Measurements from ENCODE around the gene CYP26B1. TPM values are rescaled to one million over a fixed set of nuclear protein-coding genes. Genes with fewer than 3 reads are reported as not detected.

CYP26B1 gene
- total RNA-seq, 1 experiment from 2014 or later = 0.20 TPM

DNA sequence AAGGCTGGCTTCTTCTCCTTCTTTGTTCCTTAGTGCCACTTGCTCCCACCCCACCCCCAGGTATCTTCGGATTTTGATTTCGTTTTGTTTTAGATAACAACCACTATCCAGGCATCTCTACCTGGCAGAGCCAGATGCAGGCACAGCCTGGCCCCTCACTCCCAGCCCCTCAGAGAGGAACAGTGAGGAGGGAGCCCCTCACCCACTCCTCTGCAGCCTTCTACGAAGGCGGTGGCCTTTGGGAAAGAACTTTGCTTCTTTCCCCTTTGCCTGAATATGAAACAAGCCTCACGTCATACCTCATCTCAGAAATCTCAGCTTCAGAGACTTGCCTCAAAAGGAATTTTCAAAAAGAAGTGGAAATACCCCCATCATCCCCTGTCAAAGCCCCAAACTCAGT lies 6.3 kb upstream of the CYP26B1 start:
- Histone ChIP-seq H3K9ac (ENCODE audit: extremely low read depth, insufficient read length, low read length) (no peak overlapping the region), H3K18ac (ENCODE audit: insufficient read length, low read depth, low read length) (no peak overlapping the region), H2BK120ac (ENCODE audit: low read depth, low read length, poor library complexity, severe bottlenecking) (no peak overlapping the region), H2BK12ac (ENCODE audit: insufficient read length, low read depth, low read length) (no peak overlapping the region), H3K27me3 (ENCODE audit: insufficient read depth, low read length) (peaks cover 27% of the 10 kb centered on the region; the same call in 1 of the 2 replicates), H3K14ac (ENCODE audit: insufficient read depth, low read length) (no peak overlapping the region), H3K56ac (ENCODE audit: insufficient read length, low read depth, low read length) (no peak overlapping the region), H2BK15ac (ENCODE audit: low read depth, low read length) (no peak overlapping the region), H4K20me1 (ENCODE audit: control insufficient read depth, insufficient read depth, insufficient read length) (peaks cover 5% of the 10 kb centered on the region), H3K4ac (ENCODE audit: low read depth, low read length) (no peak overlapping the region), H3K79me1 (ENCODE audit: insufficient read depth, low read depth, low read length, poor library complexity, severe bottlenecking) (no peaks in the 10 kb centered on the region), H3K23ac (ENCODE audit: insufficient read length, low read depth, low read length) (no peak overlapping the region), H2AK5ac (ENCODE audit: insufficient read length, low read length) (no peak overlapping the region), H3K79me2 (ENCODE audit: insufficient read depth, low read length) (no peaks in the 10 kb centered on the region), H2BK20ac (ENCODE audit: low read depth, low read length, poor library complexity, severe bottlenecking) (no peak overlapping the region), H3K23me2 (ENCODE audit: insufficient read length, low read depth, low read length, poor library complexity, severe bottlenecking) (peaks cover 6% of the 10 kb centered on the region), H3K27ac (ENCODE audit: insufficient read length, low read depth, low read length) (no peak overlapping the region), H4K5ac (ENCODE audit: insufficient read length, low read depth, low read length) (no peak overlapping the region), H3K4me2 (ENCODE audit: insufficient read depth, insufficient read length, low read length) (no peak overlapping the region), H4K8ac (replicated peaks; ENCODE audit: insufficient read length, low read depth, low read length) (no peak overlapping the region), H2AFZ (ENCODE audit: low read length) (no peak overlapping the region), H4K91ac (ENCODE audit: insufficient read length, low read depth, low read length) (no peak overlapping the region), H3K9me3 (ENCODE audit: control insufficient read depth, low read depth, low read length) (no peaks in the 10 kb centered on the region), H3K4me1 (ENCODE audit: insufficient read depth, low read length) (no peaks in the 10 kb centered on the region), H2BK5ac (ENCODE audit: insufficient read length, low read length) (no peak overlapping the region), H3T11ph (ENCODE audit: low read length) (no peak overlapping the region)
- Mint-ChIP-seq H3K27me3 (ENCODE audit: low read depth) (peaks cover 72% of the 10 kb centered on the region), H3K9me3 (no peaks in the 10 kb centered on the region), H3K27ac (no peak overlapping the region), H3K36me3 (ENCODE audit: insufficient read depth in 1 of 3, low read depth in 3 of 3) (no peaks in the 10 kb centered on the region; a peak in 1 of 7 replicates), H3K4me3 (no peak overlapping the region), H3K4me1 (peaks cover 12 to 18% of the 10 kb centered on the region in 2 experiments)
- no CpG with 5 or more reads among the region's 5 CpGs for WGBS (ENCODE audit: extremely low coverage, insufficient read length, low lambda C conversion rate)
- no peak for DNase-seq
- TF ChIP-seq, protein P1, sequence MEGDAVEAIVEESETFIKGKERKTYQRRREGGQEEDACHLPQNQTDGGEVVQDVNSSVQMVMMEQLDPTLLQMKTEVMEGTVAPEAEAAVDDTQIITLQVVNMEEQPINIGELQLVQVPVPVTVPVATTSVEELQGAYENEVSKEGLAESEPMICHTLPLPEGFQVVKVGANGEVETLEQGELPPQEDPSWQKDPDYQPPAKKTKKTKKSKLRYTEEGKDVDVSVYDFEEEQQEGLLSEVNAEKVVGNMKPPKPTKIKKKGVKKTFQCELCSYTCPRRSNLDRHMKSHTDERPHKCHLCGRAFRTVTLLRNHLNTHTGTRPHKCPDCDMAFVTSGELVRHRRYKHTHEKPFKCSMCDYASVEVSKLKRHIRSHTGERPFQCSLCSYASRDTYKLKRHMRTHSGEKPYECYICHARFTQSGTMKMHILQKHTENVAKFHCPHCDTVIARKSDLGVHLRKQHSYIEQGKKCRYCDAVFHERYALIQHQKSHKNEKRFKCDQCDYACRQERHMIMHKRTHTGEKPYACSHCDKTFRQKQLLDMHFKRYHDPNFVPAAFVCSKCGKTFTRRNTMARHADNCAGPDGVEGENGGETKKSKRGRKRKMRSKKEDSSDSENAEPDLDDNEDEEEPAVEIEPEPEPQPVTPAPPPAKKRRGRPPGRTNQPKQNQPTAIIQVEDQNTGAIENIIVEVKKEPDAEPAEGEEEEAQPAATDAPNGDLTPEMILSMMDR (conservative IDR thresholded peaks at IDR 0.05) = no peak
